SK-N-SH treated with all-trans-retinoic acid at 6 μM for 48 hours (cell line): Measurements from ENCODE around the gene AGBL2.

Experiments used
- ZFP3 ChIP-seq: fragments of 250-450 bp; sonication (Bioruptor Pico); IDR thresholded peaks from 2 replicates; pipeline ENCODE4 v1.5.0; 2020; ENCODE audit warnings: mild to moderate bottlenecking, moderate library complexity
- ZFP30 ChIP-seq: fragments of 450-650 bp; formaldehyde crosslinking; IDR thresholded peaks from 2 replicates; pipeline ENCODE4 v1.5.0; 2022; ENCODE audit warnings: mild to moderate bottlenecking, moderate library complexity
- ZNF565 ChIP-seq: fragments of 450-650 bp; formaldehyde crosslinking; conservative IDR thresholded peaks from 2 replicates; pipeline ENCODE4 v1.5.0; 2020; ENCODE audit warnings: low read depth, mild to moderate bottlenecking, moderate library complexity

DNA sequence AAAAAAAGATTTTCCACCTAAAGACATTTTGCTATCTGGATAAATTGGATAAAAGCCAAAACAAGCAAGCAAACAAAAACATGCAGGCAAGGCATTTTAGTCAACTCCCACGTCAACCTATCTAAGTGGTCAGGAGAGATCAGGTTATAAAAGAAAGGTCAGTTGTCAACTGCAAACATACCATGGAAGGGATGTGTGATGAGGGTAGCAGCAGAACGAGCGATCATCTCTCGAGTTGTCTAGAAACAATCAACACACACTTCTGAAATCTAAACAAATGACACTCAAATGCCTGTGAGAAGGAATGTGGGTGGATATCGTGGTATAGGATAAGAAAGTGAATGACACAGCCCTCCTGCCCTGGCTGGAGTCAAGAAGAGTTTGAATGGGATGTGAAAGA is 83.7 kb downstream of the AGBL2 start:
- TF ChIP-seq ZFP3 (CRISPR knock-in tag) = no peak
- no peak for TF ChIP-seq ZFP30 (CRISPR knock-in tag)
- TF ChIP-seq ZNF565 (CRISPR knock-in tag) = no peak
